K562 (cell line): ENCODE measurements around the gene LRCH1. TPM values are rescaled to one million over a fixed set of nuclear protein-coding genes. Genes with fewer than 3 reads are reported as not detected.

Source experiments
- ATAC-seq: fragments of 200-7000 bp; cut with Tn5 transposase; 3 replicates; pipeline ENCODE4 v1.9.1; 2020; ENCODE audit warnings: moderate library complexity
- BruUV-seq: library from RNA; stranded (reverse); fragments of 400-500 nt; replicated peaks from 2 replicates; lab custom pipeline; 2021; lab: Mats Ljungman, UMichigan
- CTCF ChIA-PET: fragments of 300-600 bp; formaldehyde crosslinking; extraction: SDS; loops from one replicate; lab custom pipeline; 2021; ENCODE audit warnings: low intra/inter-chr PET ratio; lab: Yijun Ruan, JAX
- POLR2A ChIA-PET: fragments of 300-600, 350-650 bp; sonication (Branson Sonifier 250); formaldehyde crosslinking; extraction: SDS; loops from one replicate; lab custom pipeline; 2021; ENCODE audit warnings: antibody characterized with exemption, inconsistent platforms; lab: Yijun Ruan, JAX
- DNase-seq, 4 experiments: peaks; one replicate each; pipeline versions ENCODE4 v3.0.0 to v3.0.0-alpha.2; 2011 to 2018; ENCODE audit warnings: low spot score in 3 of 4, mixed read lengths in 3 of 4; ENCODE audit errors: extremely low read depth in 1 of 4
- FAIRE-seq: peaks from 2 replicates; lab custom pipeline; 2011; peaks lifted over from hg19 to GRCh38; lab: Jason Lieb, UNC
- H2AFZ ChIP-seq: 2 replicates; pipeline ENCODE4 v1.6.0; 2011; ENCODE audit warnings: low read depth, low read length, control low read depth, inconsistent platforms
- H3K27ac ChIP-seq: fragments of 200-600 bp; 3 replicates; pipeline ENCODE4 v1.8.0; 2011; ENCODE audit warnings: low read depth, mild to moderate bottlenecking, control low read depth, inconsistent platforms, low read length, moderate library complexity, mixed read lengths; ENCODE audit errors: extremely low read depth
- H3K27me3 ChIP-seq, 2 experiments: fragments of 300-600 bp in 1 of 2; 2 replicates in 1 of 2; 3 replicates in 1 of 2; pipeline versions ENCODE4 v1.6.0 to v1.8.0; 2011; ENCODE audit warnings: inconsistent platforms in 2 of 2, low read length in 2 of 2, mild to moderate bottlenecking in 1 of 2, mixed read lengths in 1 of 2, moderate library complexity in 1 of 2; ENCODE audit not compliant: control insufficient read depth in 2 of 2, insufficient read depth in 2 of 2
- H3K36me3 ChIP-seq: fragments of 300-600 bp; 3 replicates; pipeline ENCODE4 v1.8.0; 2011; ENCODE audit warnings: mild to moderate bottlenecking, low read length, inconsistent platforms; ENCODE audit not compliant: control insufficient read depth, insufficient read depth
- H3K4me1 ChIP-seq, 2 experiments: fragments of 200-600 bp in 1 of 2; replicated peaks in 1 of 2; 2 replicates in 1 of 2; 3 replicates in 1 of 2; pipeline versions ENCODE4 v1.5.1 to v1.8.0; 2011; ENCODE audit warnings: inconsistent platforms in 2 of 2, low read length in 2 of 2, mild to moderate bottlenecking in 1 of 2, mixed read lengths in 1 of 2, moderate library complexity in 1 of 2; ENCODE audit not compliant: control insufficient read depth in 2 of 2, insufficient read depth in 2 of 2
- H3K4me2 ChIP-seq: 2 replicates; pipeline ENCODE4 v1.6.1; 2011; ENCODE audit warnings: low read length, control low read depth, inconsistent platforms, mixed read lengths; ENCODE audit not compliant: insufficient read depth
- H3K4me3 ChIP-seq: fragments of 200-600 bp; sonication (generic), shearing (Covaris generic); 2 replicates; pipeline ENCODE4 v1.5.1; 2016; ENCODE audit warnings: control low read depth, inconsistent platforms
- H3K79me2 ChIP-seq: fragments of 200-600 bp; 3 replicates; pipeline ENCODE4 v1.8.0; 2011; ENCODE audit warnings: low read length, inconsistent platforms; ENCODE audit not compliant: control insufficient read depth, insufficient read depth
- H3K9ac ChIP-seq, 2 experiments: 2 replicates each; pipeline versions ENCODE4 v1.6.0 to v1.6.1; 2011; ENCODE audit warnings: low read depth in 2 of 2, low read length in 2 of 2, control low read depth in 1 of 2, inconsistent platforms in 1 of 2, mild to moderate bottlenecking in 1 of 2, mixed read lengths in 1 of 2; ENCODE audit not compliant: insufficient read depth in 1 of 2
- H3K9me1 ChIP-seq: one replicate; pipeline ENCODE4 v1.6.0; 2011; ENCODE audit warnings: inconsistent platforms, mild to moderate bottlenecking, low read length, moderate library complexity; ENCODE audit not compliant: control insufficient read depth, insufficient read depth
- H3K9me3 ChIP-seq: replicated peaks from 2 replicates; pipeline ENCODE4 v1.5.1; 2011; ENCODE audit warnings: low read depth, low read length, inconsistent platforms; ENCODE audit not compliant: control insufficient read depth, insufficient read depth
- H4K20me1 ChIP-seq: replicated peaks from 2 replicates; pipeline ENCODE4 v1.6.1; 2011; ENCODE audit warnings: low read length, inconsistent platforms, mixed read lengths; ENCODE audit not compliant: control insufficient read depth, insufficient read depth
- ARNT ChIP-seq, 2 experiments: fragments of 450-650 bp; IDR thresholded peaks; 2 replicates each; pipeline ENCODE4 v1.6.1; 2016; ENCODE audit warnings: mild to moderate bottlenecking in 1 of 2
- EGR1 ChIP-seq: fragments of 450-650 bp; conservative IDR thresholded peaks from 2 replicates; pipeline ENCODE4 v1.6.1; 2017; ENCODE audit warnings: mild to moderate bottlenecking
- HDAC2 ChIP-seq: fragments of 450-650 bp; IDR thresholded peaks from 2 replicates; pipeline ENCODE4 v1.6.1; 2016; ENCODE audit warnings: mild to moderate bottlenecking
- MAFG ChIP-seq: fragments of 450-650 bp; conservative IDR thresholded peaks from 2 replicates; pipeline ENCODE4 v1.6.1; 2016; ENCODE audit warnings: missing genetic modification characterization, missing compliant biosample characterization
- PPARD ChIP-seq: fragments of 250-450 bp; sonication (Bioruptor Pico); IDR thresholded peaks from 2 replicates; pipeline ENCODE4 v1.8.0; 2022; ENCODE audit warnings: inconsistent platforms, mild to moderate bottlenecking, moderate library complexity
- ZNF133 ChIP-seq: fragments of 250-450 bp; sonication (Bioruptor Pico); IDR thresholded peaks from 2 replicates; pipeline ENCODE4 v1.4.0; 2020; ENCODE audit warnings: mild to moderate bottlenecking
- ZNF584 ChIP-seq: fragments of 200-800 bp; sonication (Bioruptor generic); IDR thresholded peaks from 2 replicates; pipeline ENCODE4 v1.6.1; 2016; ENCODE audit warnings: low read depth, mild to moderate bottlenecking, missing genetic modification characterization, missing compliant biosample characterization
- WGBS: fragments of 100-300 bp; shearing (Covaris generic); methylation state at CpG from one replicate; pipeline ENCODE4 v1.1.6; 2016; ENCODE audit warnings: low coverage, mixed read lengths; ENCODE audit not compliant: insufficient coverage; ENCODE audit errors: missing lambda C conversion rate; 5-methylcytosine and 5-hydroxymethylcytosine counted together
- in situ Hi-C: fragments of 300-500 bp; cut with MboI; formaldehyde crosslinking; loops from 4 replicates; pipeline ENCODE4 v1.15.0; 2018; ENCODE audit warnings: inconsistent platforms, mixed read lengths
- intact Hi-C: fragments of 100-400 bp; cut with micrococcal nuclease; formaldehyde crosslinking; loops from 2 replicates; pipeline ENCODE4 v1.14.2; 2022
- polyA plus RNA-seq, 8 experiments: library from polyadenylated mRNA; depleted of rRNA in 4 of 8; stranded (reverse) in 5 of 8; unstranded in 3 of 8; fragments of >200 nt; fragmentation: Nextera tagmentation in 2 of 8; fragmentation: Illumina TruSeq in 1 of 8; extraction: Ambion mirVana in 2 of 8; extraction: Trizol in 1 of 8; gene quantifications; 2 replicates each; pipeline versions ENCODE4 v1.2.1 to v1.2.3, GENCODE V29; 2011 to 2014; ENCODE audit warnings: inconsistent platforms in 1 of 8, missing spikeins in 1 of 8
- total RNA-seq, 7 experiments: library from RNA; depleted of rRNA in 6 of 7; stranded (reverse); fragments of >200 nt in 6 of 7; fragmentation: Illumina TruSeq in 2 of 7; extraction: Trizol in 2 of 7; gene quantifications; 2 replicates each; pipeline versions ENCODE4 v1.2.1 to v1.2.3, GENCODE V29; 2011 to 2021; ENCODE audit warnings: low replicate concordance in 1 of 7
- TF ChIP-seq, protein P1 (sequence below): fragments of 250-450 bp; sonication (Bioruptor Pico); IDR thresholded peaks from 2 replicates; pipeline ENCODE4 v1.5.0; 2021

Gene LRCH1
- total and polyA plus RNA-seq, 9 of the 15 experiments (the other 6 are each of a cell fraction or from before 2014, with no cell fraction given) = 1.1 to 6.8 (median 3.7) TPM

DNA sequence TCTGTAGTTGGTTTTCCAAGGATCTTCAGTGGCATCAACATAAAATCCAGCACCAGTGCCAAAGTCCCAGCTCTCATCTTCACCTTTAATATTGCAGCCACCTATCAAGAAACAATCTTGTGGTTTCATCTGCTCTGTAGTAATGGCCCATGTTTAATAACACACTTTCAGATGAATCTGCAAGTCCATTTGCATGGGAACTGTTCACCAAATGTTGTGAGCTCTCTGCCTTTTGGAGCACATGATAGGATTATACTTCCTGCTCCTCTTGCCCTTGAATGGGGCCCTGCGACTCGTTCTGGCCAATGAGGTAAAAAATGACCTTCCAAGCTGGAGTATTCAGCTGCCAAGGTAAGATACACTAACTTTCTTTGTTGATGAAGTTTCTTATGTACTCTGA is 229.7 kb downstream of the LRCH1 start:
- Histone ChIP-seq H3K36me3 (peaks cover 88% of the 10 kb centered on the region), H3K9me1 (no peaks in the 10 kb centered on the region), H3K4me2 (no peak overlapping the region), H4K20me1 (no peaks in the 10 kb centered on the region), H3K4me1 (no peaks in the 10 kb centered on the region), H3K27ac (no peak overlapping the region), H3K79me2 (no peaks in the 10 kb centered on the region), H3K9ac (no peak overlapping the region), H3K27me3 (no peaks in the 10 kb centered on the region), H2AFZ (no peak overlapping the region), H3K4me3 (no peak overlapping the region), H3K9me3 (no peaks in the 10 kb centered on the region)
- no peak for DNase-seq
- no peak for ATAC-seq
- CTCF ChIA-PET = no interaction called here
- TF ChIP-seq EGR1 (no peak), MAFG (tag) (no peak), PPARD (CRISPR knock-in tag) (no peak), ZNF584 (no peak), ZNF133 (CRISPR knock-in tag) (no peak), ARNT (IDR thresholded peaks at IDR 0.05) (no peak), HDAC2 (no peak)
- TF ChIP-seq, protein P1, sequence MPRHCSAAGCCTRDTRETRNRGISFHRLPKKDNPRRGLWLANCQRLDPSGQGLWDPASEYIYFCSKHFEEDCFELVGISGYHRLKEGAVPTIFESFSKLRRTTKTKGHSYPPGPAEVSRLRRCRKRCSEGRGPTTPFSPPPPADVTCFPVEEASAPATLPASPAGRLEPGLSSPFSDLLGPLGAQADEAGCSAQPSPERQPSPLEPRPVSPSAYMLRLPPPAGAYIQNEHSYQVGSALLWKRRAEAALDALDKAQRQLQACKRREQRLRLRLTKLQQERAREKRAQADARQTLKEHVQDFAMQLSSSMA (CRISPR knock-in tag) = no peak
- WGBS = 76% methylated on average over 2 of the region's 2 CpGs
- POLR2A ChIA-PET = interaction anchor here (0.6 kb wide), 1 partner anchor 14 kb away, joined by 3 read pairs; no protein-coding TSS in a partner anchor
- intact Hi-C loops = no loop called here
- BruUV-seq = no TSS peak
- FAIRE-seq = no peak
- in situ Hi-C loops = no loop called here
